VCaP (cell line): Measurements from ENCODE around the gene ABHD6.
"Not testable (repeated sequence)": the region's sequence is repeated elsewhere in the genome, so short reads cannot be mapped to it uniquely, and the experiment has no call there.

Experiments
- H3K27ac ChIP-seq: fragments of 450-650 bp; 2 replicates; pipeline ENCODE4 v1.5.1; 2017
- CTCF ChIP-seq: fragments of 450-650 bp; conservative IDR thresholded peaks from 2 replicates; pipeline ENCODE4 v1.5.1; 2017; ENCODE audit warnings: mild to moderate bottlenecking, moderate library complexity

Gene ABHD6

GRCh38 chr3:58272891-58273290, 35.3 kb downstream of the ABHD6 start:
- no peak overlapping the region for H3K27ac ChIP-seq
- TF ChIP-seq CTCF = no peak

GRCh38 chr3:58273362-58273761, 35.8 kb downstream of the ABHD6 start:
- not testable (repeated sequence) for H3K27ac ChIP-seq

- no peak overlapping the region for H3K27ac ChIP-seq
- no peak for TF ChIP-seq CTCF
Observed at GRCh38 chr3:58274027-58274614, 36.5 kb downstream of the ABHD6 start.

- no peak overlapping the region for H3K27ac ChIP-seq
- no peak for TF ChIP-seq CTCF
Observed at GRCh38 chr3:58281069-58281468, 43.5 kb downstream of the ABHD6 start.

GRCh38 chr3:58285334-58285733, 47.7 kb downstream of the ABHD6 start:
- no peak overlapping the region for H3K27ac ChIP-seq
- no peak for TF ChIP-seq CTCF

- H3K27ac ChIP-seq = no peak overlapping the region
- no peak for TF ChIP-seq CTCF
Observed at GRCh38 chr3:58287354-58287753, 49.8 kb downstream of the ABHD6 start.

- no peak overlapping the region for H3K27ac ChIP-seq
- TF ChIP-seq CTCF = no peak
Observed at GRCh38 chr3:58288011-58288728, 50.6 kb downstream of the ABHD6 start.

- not testable (repeated sequence) for H3K27ac ChIP-seq
Observed at GRCh38 chr3:58288964-58289613, 51.5 kb downstream of the ABHD6 start.

- H3K27ac ChIP-seq = not testable (repeated sequence)
Observed at GRCh38 chr3:58290446-58290845, 52.9 kb downstream of the ABHD6 start.
